NCI-H1417 treated with DMSO at 0.1 percent for 48 hours (cell line): ENCODE data around the gene RPS3A.
"Not testable (repeated sequence)": the region's sequence is repeated elsewhere in the genome, so short reads cannot be mapped to it uniquely, and the experiment has no call there.

Source experiments
- DNase-seq: peaks from one replicate; lab custom pipeline; 2025; lab: John Stamatoyannopoulos, UW

The RPS3A gene

DNA sequence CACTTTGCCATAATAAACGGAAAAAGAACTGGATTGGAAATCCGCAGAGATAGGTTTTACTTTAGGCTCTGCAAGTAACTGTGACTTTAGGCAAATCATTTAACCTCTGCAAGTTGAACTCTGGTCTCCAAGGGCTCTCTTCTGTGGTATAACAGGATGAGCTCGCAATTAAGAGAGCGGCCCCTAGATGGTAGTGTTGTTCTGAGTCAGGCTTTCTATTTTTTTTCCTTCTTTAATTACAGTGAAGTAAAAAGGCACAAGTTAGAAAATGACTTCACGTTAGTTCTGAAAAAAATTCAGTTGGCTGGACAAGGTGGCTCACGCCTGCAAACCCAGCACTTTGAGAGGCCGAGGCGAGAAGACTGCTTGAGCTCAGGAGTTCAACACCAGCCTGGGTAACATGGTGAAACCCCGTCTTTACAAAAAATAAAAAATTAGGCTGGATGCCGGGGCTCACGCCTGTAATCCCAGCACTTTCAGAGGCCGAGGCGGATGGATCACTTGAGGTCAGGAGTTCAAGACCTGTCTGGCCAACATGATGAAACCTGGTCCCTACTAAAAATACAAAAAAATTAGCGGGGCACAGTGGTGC lies 18.0 kb downstream of the RPS3A start:
- no peak for DNase-seq

DNA sequence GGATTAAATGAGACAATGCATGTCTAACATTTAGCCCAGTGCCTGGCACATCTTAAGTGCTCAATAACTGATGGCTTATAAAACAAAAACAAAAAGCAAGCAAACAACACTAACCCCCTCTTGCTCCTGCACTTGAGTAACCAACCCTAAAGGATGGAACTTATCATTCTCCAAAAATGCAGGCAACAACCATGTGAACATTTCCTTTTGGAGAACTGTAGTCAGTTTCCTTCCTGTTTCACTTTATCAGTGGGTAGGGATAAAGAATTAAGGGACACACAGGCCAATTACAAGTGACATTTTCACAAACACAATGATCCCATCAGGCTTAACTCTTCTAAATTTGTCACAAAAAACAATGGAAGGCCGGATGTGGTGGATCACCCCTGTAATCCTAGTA lies 30.4 kb downstream of the RPS3A start:
- no peak for DNase-seq

- no peak for DNase-seq
These were observed 33.9 kb downstream of the RPS3A start for GRCh38 chr4:151133311-151133710.

DNA sequence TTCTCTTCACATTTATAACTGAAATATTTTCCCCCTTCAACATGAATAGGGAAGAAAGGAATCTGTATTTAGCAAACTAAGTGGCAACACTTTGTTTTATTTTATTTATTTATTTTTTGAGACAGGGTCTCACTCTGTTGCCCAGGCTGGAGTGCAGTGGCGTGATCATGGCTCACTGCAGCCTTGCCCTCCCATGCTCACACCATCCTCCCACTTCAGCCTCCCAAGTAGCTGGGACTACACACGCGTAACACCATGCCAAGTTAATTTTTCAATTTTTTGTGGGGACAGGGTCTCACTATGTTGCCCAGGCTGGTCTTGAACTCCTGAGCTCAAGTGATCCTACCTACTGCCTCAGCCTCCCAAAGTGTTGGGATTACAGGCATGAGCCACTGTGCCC lies 36.6 kb downstream of the RPS3A start:
- not testable (repeated sequence) for DNase-seq

DNA sequence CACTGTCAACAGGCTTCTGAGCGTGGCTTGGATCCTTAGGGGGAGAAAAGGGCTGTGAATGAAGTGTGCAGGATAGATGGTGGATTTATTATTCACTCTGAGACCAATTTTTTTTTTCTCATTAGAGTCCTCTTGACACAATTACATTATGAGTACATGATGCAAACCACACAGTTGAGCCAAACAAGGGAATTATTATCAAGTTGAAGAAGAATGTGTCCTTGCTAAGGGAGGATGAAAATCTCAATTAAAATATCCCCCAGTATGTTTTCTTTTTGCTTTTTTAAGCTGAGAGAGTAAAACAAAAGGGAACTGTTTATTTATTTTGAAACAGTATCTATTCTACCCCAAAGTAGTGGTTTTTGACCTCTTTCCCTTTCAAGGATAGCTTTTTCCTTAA lies 40.4 kb downstream of the RPS3A start:
- no peak for DNase-seq

DNA sequence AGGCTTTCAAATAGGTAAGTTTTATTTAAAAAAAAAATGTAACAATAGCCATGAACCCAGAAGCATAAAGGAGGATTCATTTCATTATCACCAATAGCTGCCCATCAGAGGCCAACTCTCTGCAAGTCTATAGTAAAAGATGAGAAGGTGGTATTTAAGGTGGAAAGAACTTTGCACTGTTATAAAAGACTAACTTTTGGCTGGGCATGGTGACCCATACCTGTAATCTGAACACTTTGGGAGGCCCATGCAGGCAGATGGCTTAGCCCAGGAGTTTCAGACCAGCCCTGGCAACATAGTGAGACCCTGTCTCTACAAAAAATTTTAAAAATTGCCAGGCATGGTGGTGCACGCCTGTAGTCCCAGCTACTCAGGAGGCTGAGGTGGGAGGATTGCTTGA lies 43.3 kb downstream of the RPS3A start:
- DNase-seq = no peak

- DNase-seq = no peak
These were observed 43.7 kb downstream of the RPS3A start for GRCh38 chr4:151143162-151143561.

DNA sequence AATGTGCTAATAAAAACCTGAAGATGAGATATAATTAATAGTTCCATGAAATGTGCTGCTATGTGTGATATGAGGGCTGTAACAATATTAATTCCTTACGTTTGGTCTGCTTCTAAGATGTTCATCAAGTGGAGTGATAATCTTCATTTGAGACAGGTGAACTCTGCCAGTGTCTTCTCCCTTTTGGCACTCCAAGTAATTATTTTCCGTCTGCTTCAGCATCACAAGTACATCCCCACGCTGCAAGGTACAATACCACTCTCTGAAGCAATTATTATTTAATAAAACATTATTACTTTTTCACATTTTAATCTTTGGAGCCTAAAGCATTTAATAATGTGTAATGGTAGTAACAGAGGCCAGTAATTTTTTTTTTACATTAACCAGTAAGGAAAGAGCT lies 44.4 kb downstream of the RPS3A start:
- no peak for DNase-seq

- DNase-seq = no peak
These were observed 45.1 kb downstream of the RPS3A start for GRCh38 chr4:151144329-151145072.

DNA sequence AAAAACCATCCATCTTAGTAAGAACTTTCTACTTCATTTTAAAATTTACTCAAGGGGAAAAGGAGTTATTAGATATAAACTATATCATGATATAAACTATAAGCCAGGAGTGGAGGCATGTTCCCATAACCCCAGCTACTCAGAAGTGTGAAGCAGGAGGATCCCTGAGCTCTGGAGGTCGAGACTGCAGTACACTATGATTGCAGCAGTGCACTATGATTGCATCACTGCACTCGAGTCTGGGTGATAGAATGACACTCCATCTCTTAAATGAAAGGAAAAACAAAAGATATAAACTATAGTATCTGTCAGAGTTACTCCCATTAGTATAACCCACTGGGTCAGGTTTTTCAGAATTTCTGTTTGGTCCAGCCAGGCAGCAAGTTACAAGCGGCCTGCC lies 47.6 kb downstream of the RPS3A start:
- no peak for DNase-seq

DNA sequence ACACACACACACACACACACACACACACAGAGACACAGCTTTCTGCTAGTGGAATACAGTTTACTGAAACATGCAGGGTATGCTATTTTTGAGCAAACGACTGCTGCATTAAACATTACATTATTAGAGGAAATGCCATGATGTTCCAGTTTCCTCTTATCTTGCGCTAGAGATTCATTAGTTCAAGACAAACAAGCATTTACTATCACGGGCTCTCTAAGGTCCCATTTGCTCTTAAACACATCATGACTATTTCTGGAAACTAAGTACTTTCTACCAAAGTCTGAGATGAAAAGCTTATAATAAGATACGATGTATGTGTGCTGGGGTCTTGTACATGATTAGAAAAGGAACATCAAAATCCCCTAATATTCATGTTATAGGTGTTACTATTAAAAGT lies 48.8 kb downstream of the RPS3A start:
- no peak for DNase-seq

DNA sequence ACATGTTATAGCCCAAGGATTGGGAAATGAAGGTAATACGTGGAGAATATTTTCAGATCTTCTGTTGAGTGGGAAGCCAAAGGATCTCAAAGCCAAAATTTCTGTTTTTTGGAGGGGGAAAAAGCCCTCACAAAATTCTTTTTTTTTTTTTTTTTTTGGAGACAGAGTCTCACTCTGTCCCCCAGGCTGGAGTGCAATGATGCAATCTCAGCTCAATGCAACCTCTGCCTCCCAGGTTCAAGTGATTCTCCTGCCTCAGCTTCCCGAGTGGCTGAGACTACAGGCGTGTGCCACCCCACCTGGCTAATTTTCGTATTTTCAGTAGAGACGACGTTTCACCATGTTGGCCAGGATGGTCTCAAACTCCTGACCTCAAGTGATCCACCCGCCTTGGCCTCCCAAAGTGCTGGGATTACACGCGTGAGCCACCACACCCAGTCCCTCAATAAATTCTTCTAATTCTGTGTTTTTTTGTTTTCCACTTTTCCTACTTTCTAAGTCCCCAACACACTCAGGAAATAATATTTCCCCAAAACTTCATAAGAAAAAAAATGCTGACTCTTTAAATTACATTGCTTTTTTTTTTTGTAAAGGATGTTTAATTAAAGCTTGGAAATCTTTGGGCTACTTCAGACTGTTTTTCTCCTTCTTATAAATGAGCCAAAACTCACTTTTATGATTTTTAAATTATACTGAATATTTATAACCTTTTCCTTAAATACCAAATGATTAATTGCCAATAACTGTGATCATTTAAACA lies 51.6 kb downstream of the RPS3A start:
- no peak for DNase-seq

DNA sequence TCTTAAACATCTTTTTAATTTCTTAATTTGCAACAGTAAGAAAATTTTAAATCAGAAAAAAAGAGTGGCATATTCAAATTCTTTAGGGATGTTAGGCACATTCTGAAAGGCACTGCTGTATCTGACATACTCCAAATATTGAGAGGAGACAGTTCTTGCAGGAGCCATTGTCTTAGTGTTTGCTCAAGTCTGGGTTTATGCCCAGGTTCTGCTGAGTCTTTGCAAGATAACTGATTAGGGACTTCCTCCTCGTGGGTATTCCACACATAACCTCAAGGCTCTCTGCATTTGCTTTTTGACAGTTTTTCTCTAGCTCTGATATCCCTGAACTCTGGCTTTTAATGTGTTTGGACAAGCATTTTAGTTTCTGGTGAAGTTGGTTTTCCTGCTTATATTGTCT lies 52.6 kb downstream of the RPS3A start:
- no peak for DNase-seq

DNA sequence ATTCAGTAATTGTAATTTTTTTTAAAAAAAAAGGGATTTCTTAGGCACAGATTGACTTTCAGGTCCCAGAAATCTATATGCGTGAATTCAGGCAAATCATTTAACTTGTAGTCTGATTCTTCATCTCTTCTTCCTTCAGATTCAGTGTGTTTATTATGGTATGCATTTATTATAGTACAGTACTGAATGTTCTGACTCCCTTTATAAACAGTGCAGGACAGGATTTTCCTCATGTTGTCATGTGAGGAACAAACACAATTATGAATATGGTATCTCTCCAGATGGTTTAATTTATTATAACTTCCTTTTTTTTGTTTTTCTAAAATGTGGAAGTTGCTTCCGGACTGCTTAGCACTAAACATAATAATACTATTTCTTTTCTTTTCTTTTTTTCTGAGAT lies 54.2 kb downstream of the RPS3A start:
- no peak for DNase-seq
